OCI-LY7 (cell line): ENCODE results near the gene RHBDD3. TPM values are rescaled to one million over a fixed set of nuclear protein-coding genes. Genes with fewer than 3 reads are reported as not detected.

Source experiments
- BruUV-seq: library from RNA; stranded (reverse); fragments of 400-500 nt; replicated peaks from 2 replicates; lab custom pipeline; 2021; lab: Mats Ljungman, UMichigan
- CTCF ChIA-PET: fragments of 300-600 bp; sonication (Branson Sonifier 250); formaldehyde crosslinking; loops from one replicate; lab custom pipeline; 2022; ENCODE audit warnings: antibody characterized with exemption; ENCODE audit not compliant: unreplicated experiment; lab: Charles Lee
- POLR2A ChIA-PET: fragments of 300-600 bp; sonication (Branson Sonifier 250); formaldehyde crosslinking; loops from one replicate; lab custom pipeline; 2022; ENCODE audit warnings: antibody characterized with exemption; lab: Charles Lee
- DNase-seq: peaks from one replicate; pipeline ENCODE4 v3.0.0-alpha.2; 2015; ENCODE audit warnings: low spot score
- H2AFZ ChIP-seq: fragments of 200-600 bp; sonication (generic), shearing (Covaris generic); 2 replicates; pipeline ENCODE4 v1.6.1; 2014; ENCODE audit warnings: mild to moderate bottlenecking, antibody characterized with exemption, low read length, moderate library complexity
- H3K27ac ChIP-seq: fragments of 200-600 bp; sonication (generic); 2 replicates; pipeline ENCODE4 v1.5.1; 2014; ENCODE audit warnings: mixed run types, low read depth, mild to moderate bottlenecking, moderate library complexity, low read length, inconsistent platforms; ENCODE audit not compliant: poor library complexity, severe bottlenecking
- H3K36me3 ChIP-seq: fragments of 200-600 bp; sonication (generic); 2 replicates; pipeline ENCODE4 v1.6.1; 2014; ENCODE audit warnings: mild to moderate bottlenecking, antibody characterized with exemption, low read length, moderate library complexity, mixed read lengths; ENCODE audit not compliant: insufficient read depth
- H3K4me1 ChIP-seq: fragments of 200-600 bp; sonication (generic); 2 replicates; pipeline ENCODE4 v1.5.1; 2014; ENCODE audit warnings: mild to moderate bottlenecking, low read length; ENCODE audit not compliant: insufficient read depth, poor library complexity, severe bottlenecking
- H3K4me2 ChIP-seq: fragments of 200-600 bp; sonication (generic); 2 replicates; pipeline ENCODE4 v1.6.1; 2014; ENCODE audit warnings: mild to moderate bottlenecking, low read length
- H3K4me3 ChIP-seq: fragments of 200-600 bp; sonication (generic); 2 replicates; pipeline ENCODE4 v1.5.1; 2014; ENCODE audit warnings: mild to moderate bottlenecking, low read depth, low read length; ENCODE audit not compliant: poor library complexity, severe bottlenecking
- H3K79me2 ChIP-seq: fragments of 200-600 bp; sonication (generic); 2 replicates; pipeline ENCODE4 v1.6.1; 2016; ENCODE audit warnings: low read depth, mild to moderate bottlenecking, low read length, moderate library complexity, mixed read lengths; ENCODE audit not compliant: insufficient read depth
- H3K9me2 ChIP-seq: fragments of 200-600 bp; sonication (generic); 2 replicates; pipeline ENCODE4 v1.6.1; 2016; ENCODE audit warnings: mild to moderate bottlenecking, low read length, mixed read lengths; ENCODE audit not compliant: insufficient read depth
- H3K9me3 ChIP-seq: fragments of 200-600 bp; sonication (generic); 2 replicates; pipeline ENCODE4 v1.6.1; 2014; ENCODE audit warnings: mild to moderate bottlenecking, mixed run types, low read length, mixed read lengths
- H4K20me1 ChIP-seq: fragments of 200-600 bp; sonication (generic); 2 replicates; pipeline ENCODE4 v1.6.1; 2014; ENCODE audit warnings: mild to moderate bottlenecking, antibody characterized with exemption, low read length, moderate library complexity, mixed read lengths; ENCODE audit not compliant: insufficient read depth
- EZH2phosphoT487 ChIP-seq: fragments of 200-600 bp; sonication (generic); IDR thresholded peaks from 2 replicates; pipeline ENCODE4 v1.6.1; 2018; ENCODE audit warnings: low read depth, borderline replicate concordance, mild to moderate bottlenecking, mixed run types, antibody characterized with exemption, low read length, moderate library complexity, mixed read lengths
- intact Hi-C: fragments of 100-400 bp; cut with micrococcal nuclease; formaldehyde crosslinking; loops from one replicate; pipeline ENCODE4 v1.10.0; 2022; ENCODE audit not compliant: unreplicated experiment
- total RNA-seq, 2 experiments: library from RNA; depleted of rRNA in 1 of 2; stranded (reverse); fragments of >200 nt in 1 of 2; shearing (Covaris generic) in 1 of 2; gene quantifications; 2 replicates each; pipeline ENCODE4 v1.2.3, GENCODE V29; 2014 to 2022
- TF ChIP-seq, protein P1 (sequence below): fragments of 200-600 bp; sonication (generic); conservative IDR thresholded peaks from 2 replicates; pipeline ENCODE4 v1.5.1; 2014; ENCODE audit warnings: mild to moderate bottlenecking, antibody characterized with exemption, low read length, moderate library complexity, mixed read lengths

Gene RHBDD3
- total RNA-seq, 2 experiments from 2014 or later, result 39.2 to 44.5 TPM

DNA sequence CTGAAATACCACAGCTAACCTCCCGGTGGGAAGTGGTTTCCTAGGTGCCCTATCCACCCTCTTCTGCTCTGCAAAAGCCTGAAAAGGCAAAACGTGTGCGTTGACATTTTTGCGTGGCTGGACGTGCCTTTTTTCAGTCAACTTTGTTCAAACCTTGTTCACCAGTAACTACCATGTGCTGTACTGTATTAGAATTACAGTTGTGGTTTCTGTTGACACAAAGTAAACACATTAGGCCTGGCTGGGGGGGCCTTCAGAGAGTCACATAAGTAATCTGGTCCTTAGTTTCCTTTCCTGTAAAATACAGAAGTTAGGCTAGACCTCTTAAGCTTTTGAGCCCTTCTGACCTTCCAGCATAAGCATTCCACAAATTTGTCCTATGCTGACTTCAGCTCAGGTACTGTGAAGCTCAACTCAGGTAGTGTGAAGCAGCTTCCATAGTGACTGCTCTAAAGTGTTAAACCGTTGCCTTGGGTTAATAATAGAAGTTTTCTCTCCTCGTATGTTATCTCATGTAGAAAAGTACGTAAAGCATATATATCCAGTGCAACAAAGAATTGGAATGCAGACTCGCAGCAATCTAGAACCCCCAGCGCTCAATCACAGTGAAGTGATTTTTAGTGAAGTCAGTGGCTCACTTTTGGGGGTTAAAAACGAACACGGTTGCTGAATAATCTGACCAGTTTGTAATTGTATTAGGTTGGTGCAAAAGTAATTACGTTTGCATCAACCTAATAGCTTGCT, 2.1 kb upstream of the RHBDD3 start:
- TF ChIP-seq EZH2phosphoT487, result no peak
- TF ChIP-seq, protein P1, sequence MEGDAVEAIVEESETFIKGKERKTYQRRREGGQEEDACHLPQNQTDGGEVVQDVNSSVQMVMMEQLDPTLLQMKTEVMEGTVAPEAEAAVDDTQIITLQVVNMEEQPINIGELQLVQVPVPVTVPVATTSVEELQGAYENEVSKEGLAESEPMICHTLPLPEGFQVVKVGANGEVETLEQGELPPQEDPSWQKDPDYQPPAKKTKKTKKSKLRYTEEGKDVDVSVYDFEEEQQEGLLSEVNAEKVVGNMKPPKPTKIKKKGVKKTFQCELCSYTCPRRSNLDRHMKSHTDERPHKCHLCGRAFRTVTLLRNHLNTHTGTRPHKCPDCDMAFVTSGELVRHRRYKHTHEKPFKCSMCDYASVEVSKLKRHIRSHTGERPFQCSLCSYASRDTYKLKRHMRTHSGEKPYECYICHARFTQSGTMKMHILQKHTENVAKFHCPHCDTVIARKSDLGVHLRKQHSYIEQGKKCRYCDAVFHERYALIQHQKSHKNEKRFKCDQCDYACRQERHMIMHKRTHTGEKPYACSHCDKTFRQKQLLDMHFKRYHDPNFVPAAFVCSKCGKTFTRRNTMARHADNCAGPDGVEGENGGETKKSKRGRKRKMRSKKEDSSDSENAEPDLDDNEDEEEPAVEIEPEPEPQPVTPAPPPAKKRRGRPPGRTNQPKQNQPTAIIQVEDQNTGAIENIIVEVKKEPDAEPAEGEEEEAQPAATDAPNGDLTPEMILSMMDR, result no peak
- DNase-seq, result peak; percentile 30
- Histone ChIP-seq H3K4me3 (peak overlapping the region; percentile 92), H3K9me2 (no peaks in the 10 kb centered on the region), H2AFZ (no peak overlapping the region), H3K4me2 (peak overlapping the region; percentile 80), H3K36me3 (peaks cover 81% of the 10 kb centered on the region), H3K9me3 (no peaks in the 10 kb centered on the region), H4K20me1 (peaks cover 51% of the 10 kb centered on the region), H3K27ac (peak overlapping the region; percentile 75), H3K79me2 (peaks cover 88% of the 10 kb centered on the region), H3K4me1 (peaks cover 34% of the 10 kb centered on the region)
- intact Hi-C loops, result loop anchor here (2.0 to 10.0 kb wide), 4 partner anchors 77 to 1155 kb away; partner anchors contain the start of genes CHEK2, HSCB and MTFP1
- ChIA-PET POLR2A (interaction anchor here (1.4 kb wide), 1 partner anchor 17 kb away, joined by 3 read pairs; no protein-coding TSS in a partner anchor), CTCF (no interaction called here)
- BruUV-seq, result no TSS peak

DNA sequence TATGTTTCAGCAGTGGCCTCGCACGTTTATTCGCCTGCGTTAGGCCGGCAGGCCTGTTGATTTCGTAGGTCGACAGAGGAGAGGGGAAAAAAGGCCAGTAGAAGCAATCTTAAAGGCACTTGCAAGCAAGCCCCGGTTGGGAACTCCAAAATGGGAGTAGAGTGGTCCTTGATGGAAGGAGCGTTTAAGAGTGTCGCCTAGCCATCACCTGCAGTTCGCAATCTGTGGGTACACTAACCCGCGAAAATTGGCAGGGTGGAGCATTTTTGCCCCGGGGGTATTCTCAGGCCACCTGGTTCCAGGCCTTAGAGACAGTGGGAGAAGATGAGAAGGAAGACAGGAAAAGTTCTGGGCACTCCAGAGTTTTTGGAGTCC, 1.4 kb upstream of the RHBDD3 start:
- peaks cover 81% of the 10 kb centered on the region for H3K79me2 ChIP-seq
- peak; percentile 38 for DNase-seq
- no peaks in the 10 kb centered on the region for H3K9me3 ChIP-seq
- peak overlapping the region; percentile 75 for H3K27ac ChIP-seq
- CTCF ChIA-PET, result no interaction called here
- peaks cover 49% of the 10 kb centered on the region for H4K20me1 ChIP-seq
- TF ChIP-seq EZH2phosphoT487, result no peak
- TF ChIP-seq, protein P1, result no peak
- H3K4me3 ChIP-seq, result peak overlapping the region; percentile 92
- H3K4me2 ChIP-seq, result peak overlapping the region; percentile 80
- no peaks in the 10 kb centered on the region for H3K9me2 ChIP-seq
- POLR2A ChIA-PET, result interaction anchor here (1.4 kb wide), 1 partner anchor 17 kb away, joined by 3 read pairs; no protein-coding TSS in a partner anchor
- no peak overlapping the region for H2AFZ ChIP-seq
- H3K36me3 ChIP-seq, result peaks cover 78% of the 10 kb centered on the region
- intact Hi-C loops, result loop anchor here (2.0 to 10.0 kb wide), 4 partner anchors 78 to 1156 kb away; partner anchors contain the start of genes CHEK2, HSCB and MTFP1
- peaks cover 34% of the 10 kb centered on the region for H3K4me1 ChIP-seq
- BruUV-seq, result no TSS peak
